BLaER1 (cell line): ENCODE results near the gene SORL1-AS1.

Experiments
- H3K27ac ChIP-seq: shearing (Covaris generic); formaldehyde crosslinking; 2 replicates; pipeline ENCODE4 v1.8.1; 2022
- H3K27me3 ChIP-seq: shearing (Covaris generic); formaldehyde crosslinking; 2 replicates; pipeline ENCODE4 v1.8.1; 2022
- H3K36me3 ChIP-seq: shearing (Covaris generic); formaldehyde crosslinking; 2 replicates; pipeline ENCODE4 v1.8.1; 2022
- H3K4me1 ChIP-seq: shearing (Covaris generic); formaldehyde crosslinking; 2 replicates; pipeline ENCODE4 v1.8.1; 2022
- H3K4me2 ChIP-seq: shearing (Covaris generic); formaldehyde crosslinking; 2 replicates; pipeline ENCODE4 v1.8.1; 2022
- H3K4me3 ChIP-seq: shearing (Covaris generic); formaldehyde crosslinking; 2 replicates; pipeline ENCODE4 v1.8.1; 2022
- H3K9ac ChIP-seq: shearing (Covaris generic); formaldehyde crosslinking; 2 replicates; pipeline ENCODE4 v1.8.1; 2022
- H3K9me3 ChIP-seq: shearing (Covaris generic); formaldehyde crosslinking; 2 replicates; pipeline ENCODE4 v1.8.1; 2022
- H4K20me1 ChIP-seq: shearing (Covaris generic); formaldehyde crosslinking; 2 replicates; pipeline ENCODE4 v1.8.1; 2022
- Cebpa-rat ChIP-seq: shearing (Covaris generic); IDR thresholded peaks from 2 replicates; pipeline ENCODE4 v1.8.1; 2022

Gene SORL1-AS1

GRCh38 chr11:121408830-121409229 is 43.9 kb downstream of the SORL1-AS1 start:
- H3K9me3 ChIP-seq = no peaks in the 10 kb centered on the region
- no peaks in the 10 kb centered on the region for H3K4me1 ChIP-seq
- H3K27ac ChIP-seq = no peak overlapping the region
- H3K27me3 ChIP-seq = no peaks in the 10 kb centered on the region
- TF ChIP-seq Cebpa-rat = no peak
- no peaks in the 10 kb centered on the region for H3K36me3 ChIP-seq
- no peak overlapping the region for H3K4me3 ChIP-seq
- H3K4me2 ChIP-seq = no peak overlapping the region
- H4K20me1 ChIP-seq = no peaks in the 10 kb centered on the region
- H3K9ac ChIP-seq = no peak overlapping the region

DNA sequence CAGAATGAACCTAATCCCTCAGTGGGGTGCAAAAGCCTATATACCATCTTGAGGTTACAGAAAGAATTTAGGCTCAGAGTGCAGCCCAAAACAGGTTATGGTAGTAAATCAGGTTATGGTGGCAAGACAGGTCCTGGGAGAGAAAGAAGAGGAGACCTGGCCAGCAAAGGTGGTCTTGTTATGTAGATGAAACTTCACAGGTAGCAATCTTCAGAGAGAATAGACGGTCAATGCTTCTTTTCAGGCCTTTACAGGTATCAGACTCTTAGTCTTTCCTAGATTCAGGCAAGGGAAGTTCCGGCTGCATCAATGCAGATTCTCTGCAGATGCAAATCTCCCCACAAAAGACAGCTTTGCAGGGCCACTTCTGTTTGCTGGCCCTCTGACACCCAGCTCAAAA is 46.5 kb downstream of the SORL1-AS1 start:
- no peaks in the 10 kb centered on the region for H3K27me3 ChIP-seq
- no peaks in the 10 kb centered on the region for H4K20me1 ChIP-seq
- H3K9me3 ChIP-seq = peaks cover 7% of the 10 kb centered on the region
- no peak overlapping the region for H3K4me3 ChIP-seq
- no peak overlapping the region for H3K4me2 ChIP-seq
- no peak overlapping the region for H3K9ac ChIP-seq
- no peaks in the 10 kb centered on the region for H3K4me1 ChIP-seq
- no peaks in the 10 kb centered on the region for H3K36me3 ChIP-seq
- H3K27ac ChIP-seq = no peak overlapping the region
- TF ChIP-seq Cebpa-rat = no peak

DNA sequence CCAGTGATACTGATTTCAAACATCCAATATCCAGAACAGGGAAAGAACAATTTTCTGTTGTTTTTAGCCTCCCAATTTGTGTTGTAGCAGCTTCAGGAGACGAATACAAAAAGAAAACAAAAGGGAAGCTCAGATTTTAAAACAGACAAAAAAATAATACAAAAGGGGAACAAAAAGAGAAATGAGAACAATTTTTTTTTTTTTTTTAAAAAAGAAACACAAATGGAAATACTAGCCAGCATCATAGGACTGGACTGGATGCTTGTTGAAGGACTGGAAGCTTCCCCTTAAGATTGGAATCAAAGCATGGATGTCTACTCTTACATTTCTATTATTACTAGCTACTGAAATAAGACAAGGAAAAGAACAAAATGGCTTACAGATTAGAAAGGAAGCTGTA is 47.1 kb downstream of the SORL1-AS1 start:
- Histone ChIP-seq H3K4me2 (no peak overlapping the region), H3K36me3 (no peaks in the 10 kb centered on the region), H3K27me3 (no peaks in the 10 kb centered on the region), H3K27ac (no peak overlapping the region), H3K4me3 (no peak overlapping the region), H4K20me1 (no peaks in the 10 kb centered on the region), H3K9me3 (peaks cover 9% of the 10 kb centered on the region), H3K4me1 (no peaks in the 10 kb centered on the region), H3K9ac (no peak overlapping the region)
- no peak for TF ChIP-seq Cebpa-rat

DNA sequence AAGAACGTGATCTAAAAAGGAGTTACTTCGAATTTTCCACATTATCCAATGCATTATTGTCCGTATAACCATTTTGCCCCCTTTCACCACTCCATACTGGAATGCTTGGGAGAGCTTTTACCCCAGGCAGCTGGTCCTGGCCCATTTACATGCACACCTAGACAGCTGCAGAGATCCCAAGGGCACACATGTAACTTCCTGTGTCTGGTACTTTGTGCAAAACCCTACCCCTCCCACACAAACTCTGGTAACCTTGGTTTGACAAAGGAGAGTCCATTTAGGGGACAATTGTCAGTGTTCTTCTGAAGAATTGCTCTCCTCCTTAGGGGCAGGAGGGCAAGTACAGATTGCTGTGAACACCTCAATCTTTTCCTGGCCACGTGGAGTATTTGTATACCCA is 58.0 kb downstream of the SORL1-AS1 start:
- peaks cover 21% of the 10 kb centered on the region for H3K4me1 ChIP-seq

GRCh38 chr11:121393855-121394254 is 58.9 kb downstream of the SORL1-AS1 start:
- H3K9me3 ChIP-seq = no peaks in the 10 kb centered on the region
- no peaks in the 10 kb centered on the region for H4K20me1 ChIP-seq
- H3K4me2 ChIP-seq = peak overlapping the region; percentile 56
- H3K9ac ChIP-seq = no peak overlapping the region
- H3K4me1 ChIP-seq = peaks cover 21% of the 10 kb centered on the region
- H3K27ac ChIP-seq = no peak overlapping the region
- H3K27me3 ChIP-seq = no peaks in the 10 kb centered on the region
- H3K4me3 ChIP-seq = no peak overlapping the region
- no peaks in the 10 kb centered on the region for H3K36me3 ChIP-seq
- TF ChIP-seq Cebpa-rat = no peak

More for the DNA sequence above, 58.0 kb downstream of the SORL1-AS1 start:
- H3K4me2 ChIP-seq = peak overlapping the region; percentile 56
- no peaks in the 10 kb centered on the region for H3K36me3 ChIP-seq
- TF ChIP-seq Cebpa-rat = no peak
- no peaks in the 10 kb centered on the region for H3K27me3 ChIP-seq
- H4K20me1 ChIP-seq = no peaks in the 10 kb centered on the region
- H3K9ac ChIP-seq = no peak overlapping the region
- no peaks in the 10 kb centered on the region for H3K9me3 ChIP-seq
- no peak overlapping the region for H3K4me3 ChIP-seq
- H3K27ac ChIP-seq = no peak overlapping the region

DNA sequence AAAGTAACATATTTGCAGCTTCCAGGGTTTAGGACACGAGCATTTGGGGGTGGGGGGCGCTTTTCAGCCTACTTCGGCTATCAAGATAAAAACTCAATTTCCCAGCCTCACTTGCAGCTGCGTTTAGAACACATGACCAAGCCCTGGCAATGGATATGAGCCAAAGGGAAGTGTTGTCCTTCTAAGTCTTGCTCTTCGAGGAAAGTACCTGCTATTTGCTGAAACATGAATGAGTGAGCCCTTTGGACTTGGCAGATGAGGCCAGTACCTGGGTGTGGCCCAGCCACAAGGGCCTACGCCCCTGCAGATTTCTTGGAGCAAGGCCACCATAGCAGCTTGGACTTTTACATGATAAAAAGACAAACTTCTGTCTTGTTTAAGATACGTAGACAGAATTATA is 60.9 kb downstream of the SORL1-AS1 start:
- Histone ChIP-seq H3K4me1 (peaks cover 21% of the 10 kb centered on the region), H4K20me1 (no peaks in the 10 kb centered on the region), H3K4me3 (no peak overlapping the region), H3K27ac (no peak overlapping the region), H3K27me3 (no peaks in the 10 kb centered on the region), H3K9me3 (no peaks in the 10 kb centered on the region), H3K9ac (no peak overlapping the region), H3K36me3 (no peaks in the 10 kb centered on the region), H3K4me2 (no peak overlapping the region)
- TF ChIP-seq Cebpa-rat = no peak

GRCh38 chr11:121389651-121390050 is 63.1 kb downstream of the SORL1-AS1 start:
- Histone ChIP-seq H3K9me3 (no peaks in the 10 kb centered on the region), H3K27ac (no peak overlapping the region), H3K27me3 (no peaks in the 10 kb centered on the region), H3K36me3 (no peaks in the 10 kb centered on the region), H3K4me2 (no peak overlapping the region), H3K9ac (no peak overlapping the region), H3K4me3 (no peak overlapping the region), H3K4me1 (peaks cover 18% of the 10 kb centered on the region), H4K20me1 (no peaks in the 10 kb centered on the region)
- no peak for TF ChIP-seq Cebpa-rat
